DMS153 (cell line): Measurements from ENCODE around the gene GPC6.

Experiments used
- DNase-seq: peaks from one replicate; lab custom pipeline; 2025; lab: John Stamatoyannopoulos, UW

The GPC6 gene

DNA sequence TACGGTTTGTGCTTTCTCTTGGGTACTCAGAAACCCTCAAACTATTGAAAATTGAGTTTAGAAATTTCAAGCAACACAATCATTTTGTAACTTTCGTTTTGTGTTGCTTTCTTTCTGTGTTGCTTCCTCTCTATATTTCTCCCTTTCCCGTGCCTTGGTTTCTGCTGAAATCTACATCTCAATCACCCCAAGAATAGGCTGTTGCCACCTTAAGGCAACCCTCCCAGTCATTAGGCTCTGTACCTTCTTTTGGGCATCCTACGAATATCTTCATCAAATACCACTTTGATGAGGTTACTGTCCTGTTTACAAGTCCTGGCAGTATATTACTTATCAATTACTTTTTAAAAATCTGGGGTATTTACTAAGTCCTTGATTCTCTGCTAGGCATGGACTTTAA, 621.6 kb downstream of the GPC6 start:
- no peak for DNase-seq

DNA sequence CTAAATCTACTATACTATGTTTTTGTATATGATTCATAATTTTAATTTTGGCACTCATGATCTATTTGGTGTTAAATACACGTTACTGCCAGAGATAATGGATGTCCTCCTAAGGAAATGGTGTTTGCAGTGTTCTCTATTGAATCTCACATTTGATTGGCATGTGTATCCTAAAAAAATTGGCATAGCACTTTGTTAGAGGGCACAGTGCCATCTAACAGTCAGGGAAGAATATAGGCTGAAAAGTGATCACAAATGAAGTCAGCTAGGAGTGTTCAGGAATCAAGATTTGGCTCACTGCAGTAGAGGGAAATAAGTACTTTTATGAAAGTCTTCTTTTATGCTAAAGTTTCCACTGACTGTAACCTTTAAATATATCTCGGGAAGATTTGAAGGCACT, 624.6 kb downstream of the GPC6 start:
- no peak for DNase-seq

DNA sequence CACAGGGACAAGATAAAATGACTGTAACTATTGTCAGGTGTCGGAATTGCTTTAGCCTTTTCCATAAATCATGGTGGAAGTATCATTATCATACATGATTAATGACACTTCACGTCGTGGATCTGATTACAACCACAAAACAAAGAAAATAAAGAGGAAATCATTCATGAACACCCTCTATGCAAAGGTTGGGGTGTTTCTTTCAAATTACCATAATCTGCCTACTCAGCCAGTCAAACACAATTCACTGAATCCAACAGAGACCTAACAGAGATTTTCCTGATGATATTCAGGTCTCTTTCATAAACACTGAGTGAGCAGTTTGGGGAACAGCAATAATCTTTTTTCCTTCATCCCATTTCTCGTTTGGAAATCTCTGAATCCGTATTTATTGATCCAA, 627.3 kb downstream of the GPC6 start:
- no peak for DNase-seq

DNA sequence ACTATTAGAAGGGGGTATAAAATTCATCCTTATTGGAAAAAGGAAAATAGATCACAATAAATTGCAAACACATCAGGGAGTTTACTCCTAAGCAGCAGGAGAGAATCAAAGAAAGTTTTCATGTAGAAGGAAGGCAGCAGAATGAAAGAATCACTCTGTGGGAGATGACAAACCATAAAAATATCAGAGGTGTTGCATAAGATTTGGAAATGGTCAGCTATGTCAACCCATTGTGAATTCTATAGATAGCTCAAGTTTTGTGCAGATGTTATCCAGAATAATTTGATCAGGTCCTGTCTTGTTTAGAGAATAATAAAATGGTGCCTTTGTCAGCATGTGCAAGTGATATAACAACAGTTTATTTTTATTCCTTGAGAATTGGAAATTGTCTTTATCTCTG, 630.5 kb downstream of the GPC6 start:
- no peak for DNase-seq

DNA sequence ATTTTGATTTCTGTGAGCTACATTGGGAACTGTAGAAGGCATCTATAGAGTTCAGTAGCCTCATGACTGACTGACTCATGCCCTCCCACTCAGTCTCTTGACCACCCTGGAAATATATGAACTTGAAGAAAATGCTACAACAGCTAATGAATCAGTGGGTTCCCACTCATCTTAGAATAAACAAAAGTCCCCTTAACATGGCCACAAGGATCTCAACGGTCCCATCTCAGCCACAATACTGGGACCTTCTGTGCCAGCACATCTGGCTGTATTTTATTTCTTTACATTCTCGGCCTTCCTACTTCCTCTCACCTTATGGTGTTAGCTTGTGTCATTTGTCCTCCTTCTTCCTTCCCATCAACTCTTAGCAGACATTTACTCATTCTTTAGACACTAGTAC, 633.1 kb downstream of the GPC6 start:
- DNase-seq, result no peak

DNA sequence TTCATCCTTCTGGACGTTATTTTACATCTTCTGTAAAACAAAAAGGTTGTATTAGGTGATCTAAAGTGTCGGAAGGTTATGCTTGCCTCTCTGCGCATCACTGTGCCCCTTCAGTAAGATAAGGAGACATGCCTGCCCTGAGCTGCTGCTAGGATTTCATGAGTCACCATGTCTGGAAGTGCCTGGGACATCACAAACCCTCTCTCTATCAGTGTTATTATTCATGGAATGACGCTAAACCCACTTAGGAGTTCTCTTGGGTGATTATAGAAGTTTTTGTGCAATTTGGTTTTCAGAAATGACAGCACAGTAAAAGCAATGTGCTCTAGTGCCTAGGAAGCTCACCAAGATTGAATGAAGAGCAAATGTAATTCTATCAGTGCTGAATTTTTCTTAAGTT, 635.2 kb downstream of the GPC6 start:
- no peak for DNase-seq

DNA sequence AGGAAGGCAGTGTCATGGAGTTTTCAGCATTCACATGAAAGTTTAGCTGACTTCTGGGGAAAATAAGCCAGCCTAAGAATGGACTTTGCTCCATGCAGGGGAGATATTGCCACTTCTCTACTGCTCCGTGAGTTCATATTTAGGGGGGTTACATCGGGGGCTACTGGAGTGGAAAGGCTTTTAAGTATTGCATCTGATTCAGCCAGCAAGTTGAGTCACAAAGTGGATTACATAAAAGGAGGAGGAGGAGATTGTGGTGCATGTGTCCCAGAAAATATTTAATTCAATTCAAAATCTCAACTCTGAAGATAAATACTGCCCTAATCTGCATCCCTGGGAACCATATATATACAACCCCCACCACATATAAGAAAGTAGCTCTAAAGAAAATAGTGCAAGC, 635.7 kb downstream of the GPC6 start:
- no peak for DNase-seq

DNA sequence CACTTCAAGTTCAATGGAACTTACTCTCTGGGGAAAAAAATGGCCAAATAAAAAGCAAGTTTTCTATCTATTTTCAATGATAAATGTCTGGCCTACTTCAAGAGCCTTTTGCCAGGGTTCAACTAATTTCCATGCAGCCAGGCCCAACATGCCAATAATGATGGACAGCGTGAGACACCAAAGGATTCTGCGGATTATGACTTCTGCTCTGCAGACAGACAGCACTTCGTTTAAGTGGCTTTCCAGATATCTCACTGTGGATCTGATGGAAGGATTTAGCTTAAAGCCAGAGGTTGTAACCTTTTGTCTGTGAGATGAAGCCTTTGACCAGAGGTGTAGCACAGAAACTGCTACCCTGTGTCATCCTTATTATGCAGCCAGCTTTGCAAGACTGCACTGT, 638.6 kb downstream of the GPC6 start:
- DNase-seq, result no peak

DNA sequence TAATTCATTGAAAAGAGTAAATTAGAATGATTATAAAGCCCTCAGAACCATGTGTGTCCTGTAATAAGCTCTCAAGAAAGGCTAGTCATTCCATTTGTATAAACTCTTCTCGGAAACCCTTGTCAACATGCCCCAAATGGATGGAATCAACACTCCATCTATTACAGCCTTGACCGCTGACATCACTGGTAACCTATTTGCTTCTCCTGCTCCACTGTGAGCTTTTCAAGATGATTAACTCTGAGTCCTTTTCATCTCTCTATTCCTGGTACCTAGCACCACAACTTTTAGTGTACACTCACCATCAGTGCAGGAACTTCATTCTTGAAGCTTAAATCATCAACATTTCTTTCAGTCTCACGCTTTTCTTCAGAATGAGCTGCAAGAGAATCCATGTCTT, 640.9 kb downstream of the GPC6 start:
- DNase-seq, result no peak

DNA sequence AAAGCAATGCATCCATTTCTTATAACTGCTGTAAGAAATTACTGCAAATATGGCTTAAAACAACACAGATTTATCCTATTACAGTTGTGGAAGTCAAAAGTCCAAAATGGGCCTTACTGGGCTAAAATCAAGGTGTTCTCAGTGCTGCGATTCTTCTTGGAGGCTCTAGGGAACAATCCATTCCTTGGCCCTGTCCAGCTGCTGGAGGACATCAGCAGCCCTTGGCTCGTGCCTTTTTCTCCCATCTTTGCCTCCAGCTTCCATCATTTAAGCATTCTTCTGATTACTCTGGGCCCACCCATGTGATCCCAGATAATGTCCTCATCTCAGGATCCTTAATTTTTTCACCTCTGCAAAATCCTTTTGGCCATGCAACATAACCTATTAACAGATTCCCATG, 645.8 kb downstream of the GPC6 start:
- DNase-seq, result no peak

DNA sequence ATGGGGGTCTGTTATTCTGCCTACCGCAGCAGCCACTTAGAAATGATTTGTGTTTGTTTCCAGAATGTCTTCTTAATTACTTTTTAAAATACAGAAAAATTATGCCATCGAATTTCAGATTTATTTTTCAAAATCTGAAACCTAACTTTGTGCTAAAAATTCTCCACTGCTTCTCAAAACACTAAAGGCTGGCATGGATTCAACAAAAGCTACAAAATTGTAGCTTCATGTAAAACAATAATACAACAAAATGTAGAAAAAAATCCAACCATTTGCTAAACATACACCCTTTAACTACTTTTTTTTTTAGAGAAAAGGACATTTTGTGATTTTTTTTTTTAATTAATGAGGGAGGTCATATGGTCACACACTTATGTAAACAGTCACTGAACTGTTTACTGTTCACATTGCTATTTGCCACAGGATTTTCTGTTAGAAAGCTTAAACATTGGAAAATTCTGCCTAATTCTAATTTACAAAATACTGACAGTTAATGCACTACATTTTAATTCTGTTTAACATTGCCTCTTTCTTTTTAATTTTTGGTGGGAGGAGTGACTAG, 646.3 kb downstream of the GPC6 start:
- no peak for DNase-seq

DNA sequence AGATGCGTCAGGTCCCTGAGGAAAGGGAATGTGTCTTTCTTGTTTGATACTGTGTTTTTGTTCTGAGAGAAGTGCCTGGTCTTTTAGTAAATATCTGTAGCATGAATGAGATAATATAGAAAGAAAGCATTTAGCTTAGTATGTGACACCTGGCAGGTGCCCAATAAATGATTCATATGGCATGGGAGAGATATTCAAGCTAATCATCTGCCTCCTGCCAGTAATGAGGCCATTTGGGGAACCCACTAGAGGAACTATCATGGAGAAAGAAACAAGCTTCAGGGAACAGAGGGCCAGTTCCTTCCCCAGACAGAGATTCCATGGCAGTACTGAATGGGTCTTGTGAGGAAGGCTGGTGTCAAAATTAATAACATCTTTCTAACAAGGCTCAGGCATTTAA, 648.9 kb downstream of the GPC6 start:
- no peak for DNase-seq

DNA sequence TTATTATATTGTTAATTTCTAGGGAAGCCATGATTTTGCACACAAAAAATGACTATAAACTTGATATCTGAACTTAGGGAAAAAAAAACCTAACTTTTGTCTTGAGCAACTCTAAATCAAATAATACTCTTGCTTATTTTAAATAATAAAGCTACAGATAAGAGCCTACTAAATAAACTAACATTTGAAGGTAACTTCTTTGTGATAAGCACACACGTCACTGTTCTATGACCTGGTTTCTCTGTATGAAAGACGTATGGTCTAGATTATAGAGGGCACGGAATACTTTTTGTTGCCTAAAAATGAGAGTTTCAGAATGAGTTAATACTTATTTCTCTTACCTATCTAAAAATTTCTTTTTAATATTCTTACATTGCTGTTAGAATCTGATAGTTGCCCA, 649.6 kb downstream of the GPC6 start:
- DNase-seq, result no peak

DNA sequence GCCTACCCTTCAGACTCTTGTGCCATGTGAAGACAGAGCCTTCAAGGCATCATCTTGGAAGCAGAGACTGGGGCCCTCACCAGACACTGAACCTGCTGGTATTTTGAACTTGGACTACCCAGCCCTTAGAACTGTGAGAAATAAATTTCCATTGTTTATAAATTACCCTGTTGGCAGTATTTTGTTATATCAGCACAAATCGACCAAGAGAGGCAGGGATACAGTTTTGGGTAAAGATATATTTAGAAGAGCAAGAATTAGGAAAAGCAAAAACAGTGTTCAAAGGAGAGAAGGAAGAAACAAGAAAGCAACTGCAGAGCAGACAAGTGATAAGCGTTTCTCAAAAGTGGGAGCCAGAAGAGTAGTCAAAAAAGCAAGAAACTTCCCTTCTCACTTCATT, 652.1 kb downstream of the GPC6 start:
- DNase-seq, result no peak

DNA sequence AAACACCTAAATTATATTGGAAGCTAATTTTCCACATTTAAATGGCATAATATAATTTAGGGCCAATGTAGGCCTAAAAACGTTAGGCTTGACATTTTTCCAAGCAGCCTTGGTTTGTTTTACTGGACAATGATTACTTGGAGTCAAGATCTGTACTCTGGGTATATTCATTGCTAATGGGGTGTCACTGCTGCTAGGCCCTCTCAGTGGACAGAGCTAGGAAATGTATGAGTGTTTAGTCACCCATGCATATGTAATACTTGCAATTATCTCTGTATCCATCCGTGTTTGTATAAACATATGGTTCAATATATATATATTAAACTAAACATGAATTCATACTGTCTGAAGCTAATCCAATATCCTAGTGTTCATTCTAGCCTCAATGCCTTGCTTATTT, 654.8 kb downstream of the GPC6 start:
- DNase-seq, result no peak

DNA sequence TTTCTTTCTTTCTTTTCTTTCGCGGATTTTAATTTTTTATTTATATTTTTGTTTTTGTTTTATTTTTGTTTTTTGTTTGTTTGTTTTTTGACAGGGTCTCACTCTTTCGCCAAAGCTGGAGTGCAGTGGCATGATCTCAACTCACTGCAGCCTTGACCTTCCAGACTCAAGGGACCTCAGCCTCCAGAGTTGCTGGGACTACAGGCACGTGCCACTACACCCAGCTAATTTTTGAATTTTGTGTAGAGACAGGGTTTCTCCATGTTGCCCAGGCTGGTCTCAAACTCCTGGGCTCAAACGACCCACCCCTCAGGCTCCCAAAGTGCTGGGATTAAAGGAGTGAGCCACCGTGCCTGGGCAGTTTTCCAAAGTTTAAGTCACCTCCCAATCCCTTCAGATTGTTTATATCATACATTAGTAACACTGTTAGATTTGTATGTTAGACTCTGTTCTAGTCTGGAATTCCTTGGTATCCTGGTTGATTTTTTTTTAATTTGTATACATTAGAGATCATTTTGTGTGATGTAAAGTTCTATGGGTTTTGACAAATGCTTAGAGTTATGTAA, 655.6 kb downstream of the GPC6 start:
- no peak for DNase-seq

DNA sequence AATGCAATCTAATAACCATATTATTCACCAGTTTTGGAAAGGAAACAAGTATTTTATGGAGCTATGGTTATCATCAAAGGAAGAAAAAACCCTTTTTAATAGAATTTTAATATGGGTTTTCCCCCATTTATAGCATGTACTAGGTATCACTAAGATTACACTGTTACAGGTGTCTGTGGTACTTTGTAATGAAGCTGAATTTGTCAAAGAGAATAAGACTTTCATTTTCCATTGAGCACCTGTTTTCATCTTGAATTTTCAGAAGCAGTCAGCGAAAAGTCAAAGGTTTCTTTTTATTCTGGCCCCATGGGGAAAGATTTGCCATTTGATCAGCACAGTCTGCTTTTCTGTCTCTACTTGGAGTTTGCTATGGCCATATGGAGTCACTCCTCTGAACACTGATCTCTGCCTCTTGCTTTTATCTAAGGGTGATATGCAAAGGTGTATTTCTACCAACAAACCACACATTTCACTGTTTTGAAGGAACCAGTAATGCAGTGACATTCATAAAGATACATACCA, 662.9 kb downstream of the GPC6 start:
- DNase-seq, result no peak

DNA sequence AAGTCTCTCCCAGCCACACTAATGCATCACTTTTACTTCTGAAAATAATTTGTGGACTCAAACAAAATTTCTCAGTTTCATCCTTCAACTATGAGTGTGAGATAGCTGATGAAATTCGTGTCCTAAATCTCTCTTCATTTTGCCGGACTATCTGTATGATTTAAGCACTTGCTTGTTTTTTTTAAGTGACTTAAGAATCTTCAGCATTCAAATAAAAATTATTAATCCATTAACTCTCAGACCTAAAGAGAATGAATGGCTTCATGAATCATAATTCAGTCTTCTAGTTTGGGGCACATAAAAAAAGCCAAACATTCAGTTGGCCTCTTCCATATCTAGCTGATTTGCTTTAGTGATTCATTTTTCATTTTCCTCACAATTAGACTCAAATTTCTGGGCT, 673.4 kb downstream of the GPC6 start:
- no peak for DNase-seq

DNA sequence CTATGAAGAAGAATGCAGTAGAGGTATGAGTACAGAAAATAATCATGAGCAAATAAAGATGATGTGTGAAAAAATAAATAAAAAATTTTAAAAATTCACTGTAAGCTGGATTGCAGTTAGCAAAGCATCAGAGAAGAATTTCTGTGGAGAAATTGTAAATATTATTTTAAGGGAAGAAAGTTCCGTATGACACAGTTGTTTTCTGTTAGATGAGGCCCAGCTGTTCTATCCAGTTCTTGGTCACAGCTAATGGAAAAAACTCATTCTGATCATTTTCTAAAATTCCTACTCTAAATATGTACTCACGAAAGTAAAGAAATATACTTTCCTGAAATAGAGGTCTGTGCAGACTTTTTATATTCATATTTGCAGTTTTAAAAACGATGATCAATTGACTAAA, 674.1 kb downstream of the GPC6 start:
- no peak for DNase-seq

DNA sequence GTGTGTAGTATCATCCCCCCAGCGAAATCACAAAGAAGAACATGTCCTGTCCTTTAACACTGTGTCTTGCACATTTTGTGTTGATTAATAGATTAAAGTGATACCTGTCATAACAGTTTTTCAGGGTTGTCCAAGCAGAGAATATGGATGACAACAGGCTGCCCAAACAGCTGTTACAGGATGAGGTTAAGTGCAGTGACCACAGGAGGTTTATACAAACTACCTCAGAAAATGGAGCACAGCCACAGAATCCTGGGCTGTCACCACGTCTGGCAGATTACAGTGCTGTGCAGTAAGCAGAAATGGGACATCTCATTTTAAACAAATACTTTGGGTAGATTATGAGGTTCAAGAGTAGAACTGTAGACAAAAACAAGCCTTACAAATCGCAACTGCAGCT, 677.3 kb downstream of the GPC6 start:
- no peak for DNase-seq

DNA sequence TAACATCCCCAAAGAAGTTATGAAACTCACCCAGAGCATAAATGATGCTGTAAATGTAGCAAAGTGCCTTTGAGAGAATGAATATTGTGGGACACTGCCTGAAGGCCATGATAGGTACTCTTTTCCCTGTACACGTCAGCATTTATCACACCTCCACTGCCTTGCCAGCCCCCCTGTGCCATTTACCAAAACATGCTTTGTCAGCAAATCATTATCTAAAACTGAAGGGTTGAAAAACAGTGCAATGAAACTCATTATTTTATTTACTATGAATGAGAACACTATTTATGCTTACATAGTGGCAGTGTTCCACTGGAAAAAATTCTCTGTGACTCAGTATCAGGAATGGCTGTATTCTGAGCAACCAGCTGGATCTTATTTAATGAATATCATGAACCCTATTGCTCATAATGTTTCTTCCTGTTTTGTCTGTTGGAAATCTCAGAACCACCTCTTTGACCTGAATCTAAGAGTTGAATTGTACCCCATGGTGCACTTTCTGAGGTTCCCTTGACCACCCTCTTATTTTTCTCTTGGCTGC, 688.7 kb downstream of the GPC6 start:
- no peak for DNase-seq

DNA sequence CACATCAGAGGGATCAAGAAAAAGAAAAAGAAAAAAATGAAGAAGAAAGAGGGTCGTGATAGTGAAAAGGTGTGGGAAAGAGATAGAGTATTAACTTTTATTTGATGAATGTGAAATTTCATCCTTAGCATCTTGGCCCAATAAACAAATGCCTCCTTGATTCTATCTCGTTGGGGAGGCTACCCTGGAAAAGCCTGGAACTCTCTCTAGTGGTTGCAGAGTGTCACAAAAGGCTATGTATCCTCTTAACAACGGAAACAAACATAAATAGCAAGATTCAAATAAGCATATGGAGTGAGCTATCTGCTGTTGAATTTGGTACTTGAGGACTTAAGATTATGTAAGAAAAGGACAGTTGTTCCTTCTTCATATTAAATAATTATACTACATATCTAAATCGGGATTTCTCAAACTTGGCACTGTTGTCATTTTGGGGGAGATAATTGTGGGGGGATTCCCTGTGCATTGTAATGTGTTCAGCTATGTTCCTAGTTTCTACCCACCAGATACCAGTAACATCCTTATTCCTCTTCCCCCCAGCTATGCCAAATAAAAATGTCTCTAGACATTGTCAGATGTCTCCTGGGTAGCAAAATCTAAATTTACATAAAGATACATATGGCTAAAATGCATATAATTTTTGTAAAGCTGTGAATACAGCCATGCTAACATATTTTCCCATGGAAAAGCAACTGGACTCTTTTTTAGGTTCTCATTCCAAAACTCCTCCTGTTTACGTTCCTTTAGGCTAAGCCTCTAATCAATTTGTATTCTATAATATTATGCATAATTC, 695.7 kb downstream of the GPC6 start:
- no peak for DNase-seq

DNA sequence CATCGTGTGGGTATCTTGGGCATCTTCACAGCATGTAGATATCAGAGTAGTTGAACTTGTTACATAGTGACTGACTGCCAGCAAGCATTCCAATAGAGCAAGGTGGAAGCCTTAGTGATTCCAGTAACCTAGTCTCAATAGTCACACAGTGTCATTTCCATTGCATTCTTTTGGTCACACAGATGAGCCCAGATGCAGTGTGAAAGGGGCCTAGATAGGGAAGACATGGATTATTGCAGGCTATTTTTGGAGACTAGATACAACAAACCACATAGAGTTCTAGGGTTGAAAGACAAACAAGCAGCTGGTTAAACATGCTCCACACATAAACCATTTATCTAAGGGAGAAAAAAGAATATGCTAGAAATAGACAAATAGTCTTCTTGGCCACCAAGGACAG, 699.4 kb downstream of the GPC6 start:
- DNase-seq, result no peak
